ENCODE measurements around the gene MAST4.
A peak's percentile ranks its signal among the peaks of the same experiment; 100 is the strongest.

Gene MAST4

GRCh38 chr5:66881480-66882161 is 285.4 kb downstream of the MAST4 start:
- DNase-seq = no peak

- no peak for DNase-seq
Observed at GRCh38 chr5:66882606-66883227, 286.5 kb downstream of the MAST4 start.

- DNase-seq = no peak
Observed at GRCh38 chr5:66884564-66885243, 288.5 kb downstream of the MAST4 start.

- DNase-seq = no peak
Observed at GRCh38 chr5:66886941-66887340, 290.7 kb downstream of the MAST4 start.

GRCh38 chr5:66888613-66889012 is 292.4 kb downstream of the MAST4 start:
- DNase-seq = no peak

- no peak for DNase-seq
Observed at GRCh38 chr5:66889056-66889455, 292.9 kb downstream of the MAST4 start.

- no peak for DNase-seq
Observed at GRCh38 chr5:66889524-66889923, 293.3 kb downstream of the MAST4 start.

GRCh38 chr5:66891184-66891925 is 295.2 kb downstream of the MAST4 start:
- no peak for DNase-seq

- DNase-seq = no peak
Observed at GRCh38 chr5:66892716-66893115, 296.5 kb downstream of the MAST4 start.

- no peak for DNase-seq
Observed at GRCh38 chr5:66894480-66895240, 298.5 kb downstream of the MAST4 start.

- DNase-seq = no peak
Observed at GRCh38 chr5:66896171-66896570, 300.0 kb downstream of the MAST4 start.

GRCh38 chr5:66897356-66897755 is 301.2 kb downstream of the MAST4 start:
- DNase-seq = peak in 2 of 3 experiments; percentile 3 to 8

GRCh38 chr5:66898241-66898995 is 302.2 kb downstream of the MAST4 start:
- peak in 1 of 3 experiments; percentile 4 for DNase-seq

GRCh38 chr5:66903218-66903617 is 307.0 kb downstream of the MAST4 start:
- no peak for DNase-seq

- DNase-seq = no peak
Observed at GRCh38 chr5:66903709-66904108, 307.5 kb downstream of the MAST4 start.

- peak; percentile 5 to 55 (median 32) for DNase-seq
Observed at GRCh38 chr5:66904189-66904588, 308.0 kb downstream of the MAST4 start.

- no peak for DNase-seq
Observed at GRCh38 chr5:66906021-66906420, 309.8 kb downstream of the MAST4 start.

- no peak for DNase-seq
Observed at GRCh38 chr5:66908230-66908629, 312.0 kb downstream of the MAST4 start.

- DNase-seq = no peak
Observed at GRCh38 chr5:66909364-66909763, 313.2 kb downstream of the MAST4 start.

GRCh38 chr5:66912787-66913186 is 316.6 kb downstream of the MAST4 start:
- no peak for DNase-seq

GRCh38 chr5:66915531-66915930 is 319.3 kb downstream of the MAST4 start:
- no peak for DNase-seq

GRCh38 chr5:66922881-66923280 is 326.7 kb downstream of the MAST4 start:
- DNase-seq = no peak
